Subcutaneous preadipocyte (primary cell): ENCODE data around the gene TBX21. TPM values are rescaled to one million over a fixed set of nuclear protein-coding genes. Genes with fewer than 3 reads are reported as not detected.

Experiments
- total RNA-seq: library from RNA; depleted of rRNA; stranded (reverse); fragments of >200 nt; gene quantifications from 2 replicates; pipeline ENCODE4 v1.2.3, GENCODE V29; 2012

The TBX21 gene
- total RNA-seq = 2.6 and 3.7 TPM in 2 replicates

DNA sequence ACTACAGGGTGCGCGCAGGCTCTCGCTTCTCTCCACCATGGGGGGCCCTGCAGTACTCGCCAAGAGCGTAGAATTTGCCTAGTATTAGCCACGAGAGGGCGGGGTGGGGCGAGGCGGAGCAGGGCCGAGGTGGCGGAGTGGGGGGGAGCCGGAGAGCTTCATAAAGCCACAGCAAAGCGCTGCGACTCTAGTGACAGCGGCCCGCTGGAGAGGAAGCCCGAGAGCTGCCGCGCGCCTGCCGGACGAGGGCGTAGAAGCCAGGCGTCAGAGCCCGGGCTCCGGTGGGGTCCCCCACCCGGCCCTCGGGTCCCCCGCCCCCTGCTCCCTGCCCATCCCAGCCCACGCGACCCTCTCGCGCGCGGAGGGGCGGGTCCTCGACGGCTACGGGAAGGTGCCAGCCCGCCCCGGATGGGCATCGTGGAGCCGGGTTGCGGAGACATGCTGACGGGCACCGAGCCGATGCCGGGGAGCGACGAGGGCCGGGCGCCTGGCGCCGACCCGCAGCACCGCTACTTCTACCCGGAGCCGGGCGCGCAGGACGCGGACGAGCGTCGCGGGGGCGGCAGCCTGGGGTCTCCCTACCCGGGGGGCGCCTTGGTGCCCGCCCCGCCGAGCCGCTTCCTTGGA, at the start of gene TBX21:
Gene TBX21, plus strand, starts transcription at position 190 of the 627 bp plus-strand sequence. Its CDS starts 219 bp downstream, at position 409.

GRCh38 chr17:47693731-47694580, 39.1 kb upstream of the TBX21 start, which contains the start of gene TBKBP1:
TBKBP1 (plus strand) TSS chr17:47694161; CDS start chr17:47696113, 1,952 bp downstream.

Other genes with a start within 250 kb of the TBX21 start
- 76.4 and 88.6 TPM in 2 replicates for gene NPEPPS, start 202.1 kb upstream of the TBX21 start, total RNA-seq
- gene KPNB1, start 83.3 kb upstream of the TBX21 start, total RNA-seq = 296 and 476 TPM in 2 replicates
- 6.6 and 9.6 TPM in 2 replicates for gene TBKBP1, start 39.1 kb upstream of the TBX21 start, total RNA-seq
- gene OSBPL7, start 88.6 kb downstream of the TBX21 start, total RNA-seq = 3.7 and 4.0 TPM in 2 replicates
- 40.3 and 41.9 TPM in 2 replicates for gene MRPL10, start 98.3 kb downstream of the TBX21 start, total RNA-seq
- under 0.01 and 0.20 TPM in 2 replicates for gene LRRC46, start 98.4 kb downstream of the TBX21 start, total RNA-seq
- gene SCRN2, start 108.0 kb downstream of the TBX21 start, total RNA-seq = 23.1 and 30.5 TPM in 2 replicates
- under 0.01 TPM in 2 replicates for gene SP6, start 117.9 kb downstream of the TBX21 start, total RNA-seq
- gene SP2, start 163.0 kb downstream of the TBX21 start, total RNA-seq = 0.73 and 2.2 TPM in 2 replicates
- gene PNPO, start 208.3 kb downstream of the TBX21 start, total RNA-seq = 28.7 and 42.4 TPM in 2 replicates
- gene PRR15L, start 224.6 kb downstream of the TBX21 start, total RNA-seq = not detected in 2 replicates
- 31.5 and 37.1 TPM in 2 replicates for gene CDK5RAP3, start 237.9 kb downstream of the TBX21 start, total RNA-seq